ENCODE results near the gene COX7B. TPM values are rescaled to one million over a fixed set of nuclear protein-coding genes. Genes with fewer than 3 reads are reported as not detected.
"Not testable (repeated sequence)": the region's sequence is repeated elsewhere in the genome, so short reads cannot be mapped to it uniquely, and the experiment has no call there.

Gene COX7B, protein sequence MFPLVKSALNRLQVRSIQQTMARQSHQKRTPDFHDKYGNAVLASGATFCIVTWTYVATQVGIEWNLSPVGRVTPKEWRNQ
- 399 and 400 TPM in 2 replicates for total RNA-seq

DNA sequence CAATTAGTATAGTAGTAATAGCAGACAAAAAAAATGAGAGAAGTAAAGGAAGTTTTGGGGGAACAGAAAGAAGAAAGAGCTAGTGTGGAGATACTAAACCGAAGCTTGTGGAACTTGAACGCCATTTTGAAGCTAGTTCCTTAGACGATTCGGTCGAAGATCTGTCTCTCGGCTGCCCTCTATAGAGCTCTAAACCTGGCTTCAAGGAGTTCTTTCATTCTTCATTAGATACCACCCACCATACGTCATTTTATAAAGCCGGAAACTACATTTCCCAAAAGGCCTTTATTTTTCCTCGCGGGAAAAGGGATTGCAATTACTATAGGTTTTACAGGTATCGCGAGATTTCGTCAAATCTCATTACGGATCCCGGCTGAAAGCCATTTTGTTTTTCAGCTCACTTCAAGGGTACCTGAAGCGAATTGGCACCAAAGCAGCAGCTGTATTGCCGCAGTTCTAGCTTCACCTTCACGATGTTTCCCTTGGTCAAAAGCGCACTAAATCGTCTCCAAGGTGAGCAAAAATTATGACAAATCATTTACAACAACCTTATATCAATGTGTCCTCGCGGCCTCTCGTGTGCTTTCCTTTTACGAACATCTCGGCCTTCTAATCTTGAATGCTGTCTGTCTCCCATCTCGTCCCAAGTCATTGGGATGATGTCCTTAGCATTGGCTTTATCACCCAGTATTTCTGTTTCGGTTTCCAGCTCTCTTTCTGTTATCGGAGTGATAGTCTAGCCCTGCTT is at the start of gene COX7B:
TSS of gene COX7B (plus strand) at position 388 of the 748 bp plus-strand sequence. CDS start at position 474, 86 bp downstream.
- peak; percentile 94 to 95 for DNase-seq (ENCODE audit: low read depth in 2 of 2)

DNA sequence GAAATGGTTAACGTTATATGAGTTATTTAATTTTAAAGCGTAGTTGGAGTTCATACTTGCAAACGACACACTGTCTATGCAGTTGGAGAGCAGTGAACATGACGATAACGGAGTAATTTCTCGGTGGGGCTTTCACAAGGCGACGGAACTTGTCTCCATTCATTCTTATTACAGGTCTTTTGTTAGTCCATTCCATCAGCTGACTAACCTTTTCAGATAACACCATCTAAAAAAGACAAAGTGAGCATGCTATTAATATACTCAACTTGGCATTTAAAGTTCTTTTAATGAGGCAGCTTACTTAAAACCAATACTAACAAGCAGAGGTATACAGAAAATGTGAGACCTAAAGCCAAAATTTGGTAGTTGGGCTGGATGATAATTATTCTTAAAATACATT is 23.9 kb upstream of the COX7B start:
- DNase-seq (ENCODE audit: low read depth in 2 of 2): no peak

DNA sequence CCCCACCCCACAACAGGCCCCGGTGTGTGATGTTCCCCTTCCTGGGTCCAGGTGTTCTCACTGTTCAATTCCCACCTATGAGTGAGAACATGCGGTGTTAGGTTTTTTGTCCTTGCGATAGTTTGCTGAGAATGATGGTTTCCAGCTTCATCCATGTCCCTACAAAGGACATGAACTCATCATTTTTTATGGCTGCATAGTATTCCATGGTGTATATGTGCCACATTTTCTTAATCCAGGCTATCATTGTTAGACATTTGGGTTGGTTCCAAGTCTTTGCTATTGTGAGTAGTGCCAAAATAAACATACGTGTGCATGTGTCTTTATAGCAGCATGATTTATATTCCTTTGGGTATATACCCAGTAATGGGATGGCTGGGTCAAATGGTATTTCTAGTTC is 17.9 kb upstream of the COX7B start:
- DNase-seq (ENCODE audit: low read depth in 2 of 2): not testable (repeated sequence)

DNA sequence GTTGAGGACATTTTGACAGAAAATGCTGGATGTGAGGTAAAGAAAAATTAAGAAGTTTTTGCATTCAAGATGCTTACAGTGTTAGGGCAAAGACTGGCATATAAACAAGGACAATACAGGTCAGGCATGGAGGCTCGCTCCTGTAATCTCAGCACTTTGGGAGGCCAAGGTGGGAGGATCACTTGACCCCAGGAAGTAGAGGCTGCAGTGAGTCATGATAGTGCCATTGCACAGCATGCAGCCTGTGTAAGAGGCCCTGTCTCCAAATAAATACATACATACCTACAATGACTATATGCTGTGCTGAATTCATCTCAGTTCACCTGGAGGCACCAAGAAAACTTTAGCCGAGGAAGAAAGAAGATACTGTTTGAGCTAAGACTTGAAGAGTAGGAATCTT is 6.4 kb upstream of the COX7B start:
- no peak for DNase-seq (ENCODE audit: low read depth in 2 of 2)

DNA sequence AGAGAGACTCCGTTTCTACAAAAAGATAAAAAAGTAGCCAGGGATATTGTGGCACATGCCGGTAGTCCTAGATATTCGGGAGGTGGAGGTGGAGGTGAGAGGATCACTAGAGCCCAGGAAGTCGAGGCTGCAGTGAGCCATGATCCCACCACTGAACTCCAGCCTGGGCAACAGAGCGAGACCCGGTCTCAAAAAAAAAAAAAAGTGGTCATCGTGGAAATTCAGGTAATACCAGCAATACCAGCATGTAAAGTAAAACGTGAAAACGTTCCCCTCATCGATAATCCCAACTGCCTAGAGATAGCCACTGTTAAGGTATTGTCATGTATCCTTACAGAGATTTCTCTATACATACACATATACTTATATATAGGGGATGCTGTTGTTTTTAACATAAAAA is 5.6 kb upstream of the COX7B start:
- DNase-seq (ENCODE audit: low read depth in 2 of 2): no peak

DNA sequence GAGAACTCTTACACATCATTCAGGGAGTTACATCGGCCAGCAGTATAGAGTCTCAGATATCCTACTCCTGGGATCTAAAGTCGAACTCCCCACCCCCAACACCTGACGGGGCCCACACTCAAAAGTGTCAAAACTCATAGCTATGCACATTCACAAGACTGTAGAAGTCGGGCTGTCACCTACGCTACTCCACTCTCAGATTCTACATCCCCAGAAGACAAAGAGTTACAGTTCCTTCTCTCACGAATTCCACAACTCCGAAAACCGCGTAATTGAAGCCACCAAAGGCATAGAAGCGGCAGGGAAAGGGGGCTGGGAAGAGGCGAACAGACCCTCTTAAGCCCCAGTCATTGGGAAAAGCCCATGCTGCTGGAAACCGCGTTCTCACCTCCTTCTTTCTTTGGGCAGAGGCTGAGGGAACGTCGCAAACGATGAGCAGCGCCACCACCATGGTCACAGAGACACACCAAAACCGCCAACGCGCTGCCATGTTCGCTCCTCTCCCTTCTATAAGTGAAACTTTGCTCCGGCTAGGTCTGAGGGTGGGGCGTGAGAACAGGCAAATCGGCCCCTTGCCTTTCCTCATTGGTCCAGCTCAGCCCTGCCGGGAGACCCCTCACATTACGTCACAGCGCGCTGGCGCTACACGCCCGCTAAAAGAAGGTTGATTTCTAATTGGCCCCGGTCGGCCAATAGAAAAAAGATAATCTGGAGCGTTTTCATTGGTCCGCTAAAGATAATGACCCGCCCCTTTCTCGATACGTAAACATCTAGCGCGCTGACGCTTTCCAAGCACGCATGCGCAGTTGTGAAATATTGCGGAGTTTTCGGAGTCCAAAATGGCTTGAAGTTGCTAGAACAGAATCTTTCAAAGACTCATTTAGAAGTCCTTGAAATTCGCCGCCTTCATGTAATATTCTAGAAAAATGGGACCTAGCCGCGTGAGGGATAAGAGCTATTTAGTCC is 4.1 kb upstream of the COX7B start, which contains the start of gene MAGT1:
TSS of gene MAGT1 (minus strand) at position 515 of the 966 bp plus-strand sequence. CDS start at position 490, 25 bp downstream.
- DNase-seq (ENCODE audit: low read depth in 2 of 2): peak; percentile 97 to 98

DNA sequence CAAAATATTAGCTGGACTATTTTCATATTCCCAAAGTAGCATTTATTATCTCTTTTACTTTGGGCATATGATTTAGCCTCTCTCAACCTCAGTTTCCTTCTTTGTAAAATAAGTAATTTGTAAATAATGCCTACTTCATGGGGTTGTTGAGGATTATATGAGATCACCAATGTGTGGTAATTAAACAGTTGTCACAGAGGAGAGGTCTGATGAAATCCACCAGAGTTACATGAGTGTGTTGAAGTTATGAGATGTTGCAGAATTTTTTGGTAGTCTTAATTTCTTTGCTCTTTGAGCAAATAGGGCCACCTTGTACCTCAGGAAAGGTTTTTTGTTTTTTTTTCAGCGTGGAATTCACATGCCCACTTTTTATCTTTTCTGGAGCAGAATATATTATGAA is 1.4 kb downstream of the COX7B start:
- no peak for DNase-seq (ENCODE audit: low read depth in 2 of 2)

DNA sequence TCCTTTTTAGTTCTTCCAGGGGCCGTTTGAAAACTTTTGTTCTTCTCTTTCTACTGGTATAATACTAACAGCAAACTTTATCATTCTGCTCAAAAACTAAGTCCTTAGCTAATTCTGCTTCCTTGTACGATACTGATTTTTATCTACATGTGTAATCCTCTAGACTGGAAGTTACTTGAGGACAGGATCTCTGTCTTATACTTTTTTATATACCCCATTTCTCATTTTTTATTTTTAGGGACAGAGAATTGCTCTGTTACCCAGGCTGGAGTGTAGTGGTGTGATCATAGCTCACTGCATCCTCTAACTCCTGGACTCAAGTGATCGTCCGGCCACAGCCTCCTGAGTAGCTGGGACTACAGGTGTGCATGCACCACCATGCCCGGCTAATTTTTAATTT is 2.2 kb downstream of the COX7B start:
- no peak for DNase-seq (ENCODE audit: low read depth in 2 of 2)

DNA sequence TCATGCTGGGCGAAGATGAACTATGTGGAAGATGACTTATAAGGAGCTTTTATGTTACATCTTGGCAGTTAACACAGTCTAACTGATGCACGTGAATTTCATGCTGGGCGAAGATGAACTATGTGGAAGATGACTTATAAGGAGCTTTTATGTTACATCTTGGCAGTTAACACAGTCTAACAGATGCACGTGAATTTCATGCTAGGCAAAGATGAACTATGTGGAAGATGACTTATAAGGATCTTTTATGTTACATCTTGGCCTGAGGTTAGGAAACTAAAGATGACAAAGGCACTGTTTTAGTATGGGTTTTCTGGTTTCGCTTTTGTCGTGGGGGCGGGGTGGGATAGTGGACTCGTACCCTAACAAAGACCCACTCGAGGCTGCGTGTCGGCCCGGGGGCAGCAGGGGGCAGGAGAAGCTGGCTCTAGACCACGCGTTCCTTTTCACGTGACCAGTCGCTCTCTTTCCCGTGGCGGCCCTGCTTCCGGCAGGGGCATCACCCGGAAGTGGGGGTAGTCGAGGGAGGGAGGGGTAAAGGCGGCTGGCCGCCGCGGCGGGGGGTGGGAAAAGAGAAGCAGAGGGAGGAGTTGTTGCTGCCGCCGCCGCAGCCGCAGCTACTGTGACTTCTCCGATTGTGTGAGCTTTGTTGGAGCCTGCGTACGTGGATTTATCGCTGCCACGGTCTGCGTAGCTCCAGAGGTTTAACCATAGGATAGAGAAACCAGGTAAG is 11.0 kb downstream of the COX7B start, which contains the start of gene ATP7A:
TSS of gene ATP7A (plus strand) at position 586 of the 733 bp plus-strand sequence. CDS start 60,949 bp downstream, outside the sequence.
- peak; percentile 90 to 92 for DNase-seq (ENCODE audit: low read depth in 2 of 2)

DNA sequence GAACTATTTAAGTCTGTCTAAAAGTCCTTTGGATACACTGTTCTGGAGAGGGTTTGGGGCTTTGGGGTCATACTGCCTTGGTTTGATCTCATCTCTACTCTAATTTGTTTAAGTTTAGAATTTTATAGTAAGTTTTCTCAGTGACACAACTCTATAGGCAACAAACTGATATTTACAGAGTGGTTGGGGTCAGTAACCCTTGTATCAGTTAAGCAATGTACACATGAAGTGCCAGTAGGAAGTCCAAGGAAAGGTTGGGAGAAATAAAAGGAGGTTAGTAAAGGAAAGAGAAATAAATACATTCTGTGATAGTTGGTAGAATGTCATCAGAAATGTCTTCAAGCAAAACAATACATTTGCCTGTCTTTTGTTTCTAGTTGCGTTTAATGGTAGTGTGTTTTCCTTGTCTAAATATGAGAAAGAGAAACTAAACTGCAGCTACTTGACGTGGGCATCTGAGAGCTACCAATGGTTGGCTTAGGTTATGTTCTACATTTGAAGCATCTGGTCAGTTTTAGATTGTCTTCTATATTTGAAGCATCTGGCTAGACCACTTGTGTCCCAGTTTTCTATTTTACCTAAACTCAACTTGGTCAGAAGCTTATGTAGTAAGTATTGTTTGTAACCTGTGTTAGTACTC is 18.1 kb downstream of the COX7B start:
- DNase-seq (ENCODE audit: low read depth in 2 of 2): peak in 1 of 2 donors; percentile 25

DNA sequence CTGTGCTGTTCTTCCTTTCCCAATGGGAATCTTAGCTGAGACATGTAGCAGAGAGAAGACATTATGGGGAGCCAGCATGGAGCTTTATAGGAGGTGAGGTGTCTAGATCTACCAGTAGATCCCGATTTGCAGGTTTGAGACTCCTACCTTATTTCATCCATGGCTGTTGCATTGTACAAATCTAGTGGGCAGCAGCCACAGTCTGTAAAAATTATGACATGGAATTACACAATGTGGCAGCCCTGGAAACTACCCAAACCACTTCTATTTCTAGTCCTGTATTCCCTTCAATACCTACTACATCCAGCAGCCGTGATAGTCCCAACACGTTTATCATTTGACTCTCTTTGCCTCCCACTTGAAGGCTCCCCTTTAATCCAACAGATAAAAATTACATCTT is 19.3 kb downstream of the COX7B start:
- DNase-seq (ENCODE audit: low read depth in 2 of 2): no peak

DNA sequence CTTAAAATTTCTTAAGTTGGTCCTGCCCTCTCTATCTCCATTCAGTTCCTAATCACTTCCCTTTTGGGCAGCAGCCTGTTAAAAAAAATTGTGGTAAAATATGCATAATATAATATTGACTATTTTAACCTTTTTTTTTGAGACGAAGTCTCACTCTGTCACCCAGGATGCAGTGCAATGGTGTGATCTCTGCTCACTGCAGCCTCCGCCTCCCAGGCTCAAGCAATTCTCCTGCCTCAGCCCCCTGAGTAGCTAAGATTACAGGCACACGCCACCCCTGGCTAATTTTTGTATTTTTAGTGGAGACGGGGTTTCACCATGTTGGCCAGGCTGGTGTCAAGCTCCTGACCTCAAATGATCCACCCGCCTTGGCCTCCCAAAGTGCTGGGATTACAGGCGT is 20.1 kb downstream of the COX7B start:
- DNase-seq (ENCODE audit: low read depth in 2 of 2): not testable (repeated sequence)

DNA sequence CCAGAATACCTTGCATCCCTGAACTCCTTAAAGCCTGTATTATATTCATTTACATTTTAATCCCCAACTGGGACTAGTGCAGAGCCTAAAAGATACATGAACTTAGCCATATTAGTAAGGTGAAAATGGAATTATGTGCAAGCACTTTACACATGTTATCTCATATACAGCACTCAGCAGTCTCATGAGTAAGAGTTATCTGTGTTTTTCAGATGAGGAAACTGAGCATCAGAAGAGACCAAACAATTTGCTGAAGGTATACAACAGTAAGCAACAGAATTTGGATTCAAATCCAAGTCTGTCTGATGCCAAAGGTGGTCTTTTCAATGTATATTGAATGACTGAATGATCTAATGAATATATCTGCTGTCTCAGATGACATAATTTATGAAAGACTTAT is 23.5 kb downstream of the COX7B start:
- DNase-seq (ENCODE audit: low read depth in 2 of 2): no peak

DNA sequence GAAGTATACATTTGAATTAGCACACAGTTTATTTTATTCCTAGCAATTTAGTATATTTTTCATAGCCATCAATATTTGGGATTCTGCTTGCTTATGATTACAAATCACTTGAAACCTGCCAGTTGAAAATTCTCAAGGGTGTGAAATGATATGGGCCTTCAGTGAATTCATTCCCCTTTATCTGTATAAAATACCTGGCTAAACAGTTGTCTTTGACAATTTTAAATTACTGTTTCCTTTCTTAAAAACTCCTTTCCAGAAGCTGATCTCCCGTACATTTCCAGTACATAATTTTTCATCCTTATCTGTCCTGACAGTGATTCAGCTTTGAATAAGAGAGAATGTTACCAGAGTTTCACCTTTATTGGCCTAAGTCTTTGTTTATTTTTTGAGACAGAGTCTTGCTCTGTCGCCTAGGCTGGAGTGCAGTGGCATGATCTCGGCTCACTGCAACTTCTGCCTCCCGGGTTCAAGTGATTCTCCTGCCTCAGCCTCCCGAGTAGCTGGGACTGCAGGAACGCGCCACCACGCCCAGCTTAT is 25.1 kb downstream of the COX7B start:
- no peak for DNase-seq (ENCODE audit: low read depth in 2 of 2)

DNA sequence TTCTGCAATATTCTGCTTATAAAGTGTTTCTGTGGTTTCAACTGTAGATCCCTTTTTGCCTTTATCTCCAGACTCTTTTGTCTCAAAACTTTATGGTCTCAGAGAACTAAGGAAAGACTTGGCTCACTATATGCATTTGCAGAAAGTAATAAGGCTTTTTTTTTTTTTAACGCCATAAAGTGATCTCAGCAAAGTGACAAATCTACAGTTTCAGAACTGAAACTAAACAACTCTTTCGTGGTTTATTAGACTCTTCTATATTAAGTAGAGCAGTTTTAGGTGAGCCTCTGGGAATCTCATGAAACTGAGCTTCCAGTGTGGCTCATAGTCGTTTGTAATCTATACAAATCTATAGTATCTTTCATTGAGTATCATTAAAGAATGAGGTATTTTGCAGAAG is 26.5 kb downstream of the COX7B start:
- DNase-seq (ENCODE audit: low read depth in 2 of 2): no peak

DNA sequence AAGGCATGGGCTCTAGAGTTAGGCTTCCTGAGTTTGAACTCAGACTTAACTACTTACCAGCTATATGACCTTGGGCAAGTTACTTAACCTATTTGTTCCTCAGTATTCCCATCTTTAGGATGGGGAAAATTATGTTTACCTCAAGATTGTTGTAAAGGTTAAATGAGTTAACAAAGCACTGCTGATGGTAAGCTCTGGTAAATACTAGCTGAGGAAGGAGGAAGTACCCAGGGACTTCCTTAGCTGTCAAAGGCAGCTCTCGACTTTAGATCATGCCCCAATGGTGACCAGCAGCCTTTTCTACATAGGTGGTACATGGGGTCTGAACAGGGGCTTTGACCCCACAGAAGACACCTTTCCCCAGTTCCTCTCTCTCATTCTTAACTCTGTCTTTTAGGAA is 31.3 kb downstream of the COX7B start:
- no peak for DNase-seq (ENCODE audit: low read depth in 2 of 2)

DNA sequence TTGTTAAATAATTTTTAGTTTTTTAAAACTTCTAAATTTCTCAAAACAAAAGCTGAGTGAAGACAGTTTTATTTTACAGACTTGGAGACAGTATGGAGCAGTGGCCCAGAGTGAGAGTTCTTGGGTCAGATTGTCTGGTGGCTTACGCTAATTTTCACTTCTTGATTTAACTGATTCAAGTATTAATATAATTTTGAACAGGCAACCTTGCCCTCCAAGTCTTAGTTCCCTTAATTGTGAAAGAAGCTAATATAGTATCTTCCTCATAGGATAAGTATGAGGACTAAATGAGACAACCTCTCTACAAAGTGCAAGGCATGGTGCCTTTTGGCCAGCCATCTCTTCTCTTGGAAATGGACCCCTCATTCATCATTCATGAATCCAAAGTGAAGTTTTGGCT is 36.6 kb downstream of the COX7B start:
- DNase-seq (ENCODE audit: low read depth in 2 of 2): no peak

DNA sequence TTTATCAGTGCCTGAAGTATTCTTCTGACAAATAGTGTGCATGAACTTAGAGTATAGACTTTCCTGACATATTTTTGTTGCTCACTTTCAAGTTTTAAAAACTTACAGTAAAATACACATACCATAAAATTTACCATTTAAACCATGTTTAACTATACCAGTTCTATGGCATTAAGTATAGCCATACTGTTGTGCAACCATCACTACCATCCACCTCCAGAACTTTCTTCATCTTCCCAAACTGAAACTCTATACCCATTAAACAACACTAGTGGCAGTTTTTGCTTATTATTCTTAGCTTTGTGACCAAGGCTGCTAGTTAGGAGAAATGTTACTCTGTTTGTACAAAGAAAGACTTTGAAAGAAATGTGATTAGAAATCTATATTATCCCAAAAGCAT is 37.0 kb downstream of the COX7B start:
- no peak for DNase-seq (ENCODE audit: low read depth in 2 of 2)

DNA sequence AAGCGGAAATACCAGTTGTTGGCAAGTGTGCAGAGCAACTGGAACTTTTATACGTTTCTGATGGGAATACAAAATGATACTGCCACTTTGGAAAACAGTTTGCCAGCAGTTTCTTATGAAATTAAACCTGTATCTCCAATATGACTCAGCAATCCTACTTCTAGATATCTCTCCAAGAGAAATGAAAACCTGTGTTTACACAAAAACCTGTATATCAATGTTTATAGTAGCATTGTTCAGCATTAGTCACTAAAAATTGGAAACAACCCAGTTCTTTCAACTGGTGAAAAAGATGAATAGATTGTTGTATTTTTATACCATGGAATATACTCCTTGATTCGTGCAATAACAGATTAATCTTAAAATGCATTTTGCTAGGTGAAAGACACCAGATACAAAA is 38.0 kb downstream of the COX7B start:
- DNase-seq (ENCODE audit: low read depth in 2 of 2): peak; percentile 27 to 69

DNA sequence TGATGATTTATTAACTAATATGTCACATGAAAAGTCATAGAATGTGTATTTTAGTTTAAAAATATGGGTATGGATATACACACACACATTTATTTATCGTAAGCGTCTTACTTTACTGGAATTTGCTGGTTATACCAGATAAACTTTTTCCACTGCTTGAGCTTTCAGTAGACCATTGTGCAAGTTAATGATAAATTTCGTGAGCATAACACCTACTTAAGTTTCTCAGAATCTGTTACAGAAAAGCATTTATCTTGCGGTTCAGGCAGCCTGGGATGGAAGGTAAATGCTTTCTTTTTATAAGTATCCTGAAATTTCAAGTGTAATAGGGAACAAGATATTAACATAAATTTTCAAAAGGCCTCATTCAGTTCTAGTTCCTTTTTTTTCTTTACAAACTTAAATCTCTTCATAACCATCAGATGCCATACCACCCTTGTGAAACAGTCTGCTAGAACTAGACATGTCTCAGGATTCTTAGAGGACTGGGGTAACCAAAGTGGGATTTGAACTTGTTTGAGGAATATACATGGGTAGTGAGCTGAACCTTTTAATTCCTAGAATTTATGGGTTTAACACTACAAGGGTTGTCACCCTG is 38.9 kb downstream of the COX7B start:
- DNase-seq (ENCODE audit: low read depth in 2 of 2): no peak
